ENCODE measurements around the gene OR2T11.
"Not testable (repeated sequence)": the region's sequence is repeated elsewhere in the genome, so short reads cannot be mapped to it uniquely, and the experiment has no call there.

OR2T11 gene

GRCh38 chr1:248634991-248635390, at the start of gene OR2T11:
TSS of gene OR2T11 (minus strand) at chr1:248635091. CDS start at chr1:248627128, 7,963 bp downstream.
- not testable (repeated sequence) for DNase-seq; H3K4me3 ChIP-seq (ENCODE audit: low read depth, low read length); H3K27ac ChIP-seq; H3K36me3 ChIP-seq; H3K9me3 ChIP-seq (ENCODE audit: severe bottlenecking)
- peaks cover 19% of the 10 kb centered on the region for H3K27me3 ChIP-seq (ENCODE audit: insufficient read depth, low read depth, severe bottlenecking)

GRCh38 chr1:248681651-248682050, 46.8 kb upstream of the OR2T11 start:
- H3K9me3 ChIP-seq (ENCODE audit: severe bottlenecking): peaks cover 5% of the 10 kb centered on the region
- TF ChIP-seq CTCF (IDR thresholded peaks at IDR 0.05; ENCODE audit: low read depth, low read length): no peak

GRCh38 chr1:248670003-248670402, 35.1 kb upstream of the OR2T11 start:
- TF ChIP-seq CTCF (IDR thresholded peaks at IDR 0.05; ENCODE audit: low read depth, low read length): no peak
- peaks cover 5% of the 10 kb centered on the region for H3K9me3 ChIP-seq (ENCODE audit: severe bottlenecking)
- no peak for DNase-seq
- H3K36me3 ChIP-seq: no peaks in the 10 kb centered on the region
- no peak overlapping the region for H3K27ac ChIP-seq
- no peak overlapping the region for H3K4me3 ChIP-seq (ENCODE audit: low read depth, low read length)
- peaks cover 8% of the 10 kb centered on the region for H3K27me3 ChIP-seq (ENCODE audit: insufficient read depth, low read depth, severe bottlenecking)

More at GRCh38 chr1:248681651-248682050, 46.8 kb upstream of the OR2T11 start:
- Histone ChIP-seq H3K4me3 (ENCODE audit: low read depth, low read length) (no peak overlapping the region), H3K36me3 (no peaks in the 10 kb centered on the region), H3K27ac (no peak overlapping the region), H3K27me3 (ENCODE audit: insufficient read depth, low read depth, severe bottlenecking) (peaks cover 69% of the 10 kb centered on the region)
- DNase-seq: peak; percentile 25

GRCh38 chr1:248663453-248664328, 28.8 kb upstream of the OR2T11 start:
- H3K9me3 ChIP-seq (ENCODE audit: severe bottlenecking); DNase-seq; H3K27ac ChIP-seq; H3K4me3 ChIP-seq (ENCODE audit: low read depth, low read length); H3K36me3 ChIP-seq: not testable (repeated sequence)
- peaks cover 14% of the 10 kb centered on the region for H3K27me3 ChIP-seq (ENCODE audit: insufficient read depth, low read depth, severe bottlenecking)

GRCh38 chr1:248656797-248657196, 21.9 kb upstream of the OR2T11 start:
- not testable (repeated sequence) for H3K36me3 ChIP-seq; H3K4me3 ChIP-seq (ENCODE audit: low read depth, low read length); H3K27ac ChIP-seq; H3K27me3 ChIP-seq (ENCODE audit: insufficient read depth, low read depth, severe bottlenecking); DNase-seq; H3K9me3 ChIP-seq (ENCODE audit: severe bottlenecking)

GRCh38 chr1:248655354-248655753, 20.5 kb upstream of the OR2T11 start, which contains the start of gene OR2T27:
TSS of gene OR2T27 (minus strand) at chr1:248655528. CDS start at chr1:248650884, 4,644 bp downstream.
- not testable (repeated sequence) for H3K27me3 ChIP-seq (ENCODE audit: insufficient read depth, low read depth, severe bottlenecking); H3K9me3 ChIP-seq (ENCODE audit: severe bottlenecking); H3K4me3 ChIP-seq (ENCODE audit: low read depth, low read length); H3K36me3 ChIP-seq; H3K27ac ChIP-seq; DNase-seq

GRCh38 chr1:248648770-248649536, 14.1 kb upstream of the OR2T11 start:
- H3K9me3 ChIP-seq (ENCODE audit: severe bottlenecking); H3K27me3 ChIP-seq (ENCODE audit: insufficient read depth, low read depth, severe bottlenecking); H3K36me3 ChIP-seq; H3K4me3 ChIP-seq (ENCODE audit: low read depth, low read length); DNase-seq; H3K27ac ChIP-seq: not testable (repeated sequence)

- not testable (repeated sequence) for H3K4me3 ChIP-seq (ENCODE audit: low read depth, low read length); DNase-seq; H3K27ac ChIP-seq; H3K9me3 ChIP-seq (ENCODE audit: severe bottlenecking); H3K36me3 ChIP-seq; H3K27me3 ChIP-seq (ENCODE audit: insufficient read depth, low read depth, severe bottlenecking)
These were observed 10.3 kb upstream of the OR2T11 start, which contains the start of gene OR2T35 for GRCh38 chr1:248645178-248645577. TSS of gene OR2T35 (minus strand) at chr1:248645278. CDS start at chr1:248639258, 6,020 bp downstream.

GRCh38 chr1:248642971-248643651, 8.2 kb upstream of the OR2T11 start:
- not testable (repeated sequence) for H3K27me3 ChIP-seq (ENCODE audit: insufficient read depth, low read depth, severe bottlenecking); H3K4me3 ChIP-seq (ENCODE audit: low read depth, low read length); DNase-seq; H3K36me3 ChIP-seq; H3K9me3 ChIP-seq (ENCODE audit: severe bottlenecking); H3K27ac ChIP-seq

- not testable (repeated sequence) for DNase-seq; H3K27ac ChIP-seq; H3K36me3 ChIP-seq; H3K27me3 ChIP-seq (ENCODE audit: insufficient read depth, low read depth, severe bottlenecking); H3K4me3 ChIP-seq (ENCODE audit: low read depth, low read length); H3K9me3 ChIP-seq (ENCODE audit: severe bottlenecking)
These were observed 6.7 kb upstream of the OR2T11 start for GRCh38 chr1:248641583-248641982.

GRCh38 chr1:248640906-248641305, 6.0 kb upstream of the OR2T11 start:
- H3K27ac ChIP-seq; H3K4me3 ChIP-seq (ENCODE audit: low read depth, low read length); H3K9me3 ChIP-seq (ENCODE audit: severe bottlenecking); H3K36me3 ChIP-seq; DNase-seq; H3K27me3 ChIP-seq (ENCODE audit: insufficient read depth, low read depth, severe bottlenecking): not testable (repeated sequence)

- H3K4me3 ChIP-seq (ENCODE audit: low read depth, low read length); H3K27ac ChIP-seq; H3K36me3 ChIP-seq; H3K9me3 ChIP-seq (ENCODE audit: severe bottlenecking); DNase-seq; H3K27me3 ChIP-seq (ENCODE audit: insufficient read depth, low read depth, severe bottlenecking): not testable (repeated sequence)
These were observed 4.8 kb upstream of the OR2T11 start for GRCh38 chr1:248639652-248640051.
